ENCODE measurements around the gene RASGRF2.

Gene RASGRF2

GRCh38 chr5:81195335-81195929 lies 235.3 kb downstream of the RASGRF2 start:
- H3K36me3 ChIP-seq (ENCODE audit: control insufficient read depth in 4 of 4, insufficient read depth in 4 of 4, low read length in 3 of 4) = no peaks in the 10 kb centered on the region
- no peak overlapping the region for H3K27ac ChIP-seq (ENCODE audit: insufficient read depth in 1 of 2, low read depth in 1 of 2, low read length in 2 of 2, poor library complexity in 1 of 2, severe bottlenecking in 2 of 2)
- 86% methylated on average over 1 of the region's 5 CpGs for WGBS (ENCODE audit: insufficient coverage)
- CTCF ChIA-PET = interaction anchor here (0.6 to 3.9 kb wide), 14 partner anchors 9 to 508 kb away, joined by 3 to 17 read pairs (median 3); no protein-coding TSS in a partner anchor
- peaks cover 0 to 5% (median 3%) of the 10 kb centered on the region in 4 experiments for H3K4me1 ChIP-seq (ENCODE audit: control extremely low read depth in 1 of 4, control insufficient read depth in 4 of 4, insufficient read depth in 4 of 4, low read length in 3 of 4)
- H3K4me3 ChIP-seq (ENCODE audit: control insufficient read depth in 1 of 7, extremely low read depth in 1 of 7, insufficient read depth in 4 of 7, low read depth in 2 of 7, low read length in 6 of 7) = peak overlapping the region in 1 of 7 experiments; percentile 43
- DNase-seq = peak in 2 of 3 donors; percentile 18 to 25
- H3K9me3 ChIP-seq (ENCODE audit: control extremely low read depth in 1 of 5, control insufficient read depth in 4 of 5, insufficient read depth in 2 of 5, low read depth in 1 of 5, low read length in 4 of 5) = no peaks in the 10 kb centered on the region
- POLR2A ChIA-PET = interaction anchor here (0.7 kb wide), 1 partner anchor 14 kb away, joined by 3 read pairs; no protein-coding TSS in a partner anchor
- peaks cover 0 to 4% (median 2%) of the 10 kb centered on the region in 5 experiments for H3K27me3 ChIP-seq (replicated peaks in 2 of 5; ENCODE audit: control insufficient read depth in 4 of 5, insufficient read depth in 5 of 5, low read length in 4 of 5)

DNA sequence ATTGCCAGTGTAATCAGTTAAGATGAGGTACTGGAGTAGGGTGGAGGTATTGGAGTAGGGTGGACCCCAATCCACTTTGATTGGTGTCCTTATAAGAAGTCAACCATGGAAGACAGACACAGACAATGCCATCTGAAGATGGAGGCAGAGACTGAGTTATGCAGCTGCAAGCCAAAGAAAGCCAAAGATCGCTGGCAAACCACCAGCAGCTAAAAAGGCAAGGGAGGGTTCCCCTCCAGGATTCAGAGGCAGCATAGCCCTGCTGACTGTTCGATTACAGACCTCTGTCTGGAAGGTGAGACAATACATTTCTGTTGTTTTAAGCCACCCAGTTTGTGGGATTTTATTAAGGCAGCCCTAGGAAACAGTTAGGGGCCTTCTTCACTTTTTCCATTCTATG lies 242.5 kb downstream of the RASGRF2 start:
- Histone ChIP-seq H3K9me3 (ENCODE audit: control extremely low read depth in 1 of 5, control insufficient read depth in 4 of 5, insufficient read depth in 2 of 5, low read depth in 1 of 5, low read length in 4 of 5) (no peaks in the 10 kb centered on the region), H3K27me3 (replicated peaks in 2 of 5; ENCODE audit: control insufficient read depth in 4 of 5, insufficient read depth in 5 of 5, low read length in 4 of 5) (no peaks in the 10 kb centered on the region), H3K4me3 (ENCODE audit: control insufficient read depth in 1 of 7, extremely low read depth in 1 of 7, insufficient read depth in 4 of 7, low read depth in 2 of 7, low read length in 6 of 7) (no peak overlapping the region), H3K27ac (ENCODE audit: insufficient read depth in 1 of 2, low read depth in 1 of 2, low read length in 2 of 2, poor library complexity in 1 of 2, severe bottlenecking in 2 of 2) (no peak overlapping the region), H3K36me3 (ENCODE audit: control insufficient read depth in 4 of 4, insufficient read depth in 4 of 4, low read length in 3 of 4) (no peaks in the 10 kb centered on the region), H3K4me1 (ENCODE audit: control extremely low read depth in 1 of 4, control insufficient read depth in 4 of 4, insufficient read depth in 4 of 4, low read length in 3 of 4) (no peaks in the 10 kb centered on the region)
- WGBS (ENCODE audit: insufficient coverage) = 100% methylated on average over 1 of the region's 2 CpGs
- DNase-seq = no peak
- ChIA-PET POLR2A (no interaction called here), CTCF (interaction anchor here (3.4 kb wide), 1 partner anchor 9 kb away, joined by 17 read pairs; no protein-coding TSS in a partner anchor)

GRCh38 chr5:81203729-81204128 lies 243.6 kb downstream of the RASGRF2 start:
- ChIA-PET POLR2A (no interaction called here), CTCF (interaction anchor here (3.4 kb wide), 1 partner anchor 10 kb away, joined by 17 read pairs; no protein-coding TSS in a partner anchor)
- no peaks in the 10 kb centered on the region for H3K27me3 ChIP-seq (replicated peaks in 2 of 5; ENCODE audit: control insufficient read depth in 4 of 5, insufficient read depth in 5 of 5, low read length in 4 of 5)
- H3K4me3 ChIP-seq (ENCODE audit: control insufficient read depth in 1 of 7, extremely low read depth in 1 of 7, insufficient read depth in 4 of 7, low read depth in 2 of 7, low read length in 6 of 7) = no peak overlapping the region
- H3K4me1 ChIP-seq (ENCODE audit: control extremely low read depth in 1 of 4, control insufficient read depth in 4 of 4, insufficient read depth in 4 of 4, low read length in 3 of 4) = no peaks in the 10 kb centered on the region
- H3K36me3 ChIP-seq (ENCODE audit: control insufficient read depth in 4 of 4, insufficient read depth in 4 of 4, low read length in 3 of 4) = no peaks in the 10 kb centered on the region
- no peak overlapping the region for H3K27ac ChIP-seq (ENCODE audit: insufficient read depth in 1 of 2, low read depth in 1 of 2, low read length in 2 of 2, poor library complexity in 1 of 2, severe bottlenecking in 2 of 2)
- no peaks in the 10 kb centered on the region for H3K9me3 ChIP-seq (ENCODE audit: control extremely low read depth in 1 of 5, control insufficient read depth in 4 of 5, insufficient read depth in 2 of 5, low read depth in 1 of 5, low read length in 4 of 5)
- WGBS (ENCODE audit: insufficient coverage) = 92% methylated on average over 3 of the region's 3 CpGs
- DNase-seq = no peak

GRCh38 chr5:81204205-81204604 lies 244.0 kb downstream of the RASGRF2 start:
- no peak for DNase-seq
- Histone ChIP-seq H3K9me3 (ENCODE audit: control extremely low read depth in 1 of 5, control insufficient read depth in 4 of 5, insufficient read depth in 2 of 5, low read depth in 1 of 5, low read length in 4 of 5) (no peaks in the 10 kb centered on the region), H3K4me1 (ENCODE audit: control extremely low read depth in 1 of 4, control insufficient read depth in 4 of 4, insufficient read depth in 4 of 4, low read length in 3 of 4) (no peaks in the 10 kb centered on the region), H3K36me3 (ENCODE audit: control insufficient read depth in 4 of 4, insufficient read depth in 4 of 4, low read length in 3 of 4) (no peaks in the 10 kb centered on the region), H3K27me3 (replicated peaks in 2 of 5; ENCODE audit: control insufficient read depth in 4 of 5, insufficient read depth in 5 of 5, low read length in 4 of 5) (no peaks in the 10 kb centered on the region), H3K4me3 (ENCODE audit: control insufficient read depth in 1 of 7, extremely low read depth in 1 of 7, insufficient read depth in 4 of 7, low read depth in 2 of 7, low read length in 6 of 7) (no peak overlapping the region), H3K27ac (ENCODE audit: insufficient read depth in 1 of 2, low read depth in 1 of 2, low read length in 2 of 2, poor library complexity in 1 of 2, severe bottlenecking in 2 of 2) (no peak overlapping the region)
- ChIA-PET POLR2A (no interaction called here), CTCF (interaction anchor here (3.4 kb wide), 1 partner anchor 10 kb away, joined by 17 read pairs; no protein-coding TSS in a partner anchor)
- WGBS (ENCODE audit: insufficient coverage) = no CpG with 5 or more reads among the region's 1 CpG

DNA sequence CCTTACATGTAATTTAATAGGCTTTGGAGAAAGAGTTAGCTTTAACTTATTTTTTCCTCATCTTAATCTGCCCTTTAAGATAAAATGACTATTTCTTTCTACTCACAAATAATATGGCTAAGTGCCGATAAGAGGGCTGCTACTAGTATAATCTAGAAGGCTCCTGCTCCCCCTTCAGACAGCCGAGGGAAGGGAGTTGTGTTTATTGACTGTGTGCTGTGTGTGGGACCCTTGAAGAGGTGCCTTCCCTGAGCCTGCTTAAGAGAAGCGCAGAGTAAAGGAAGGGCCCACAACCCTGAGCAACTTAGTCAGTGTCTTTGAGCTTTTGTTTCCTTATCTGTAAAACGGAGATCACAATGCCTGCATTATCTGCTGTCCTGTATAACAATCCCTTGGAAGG lies 244.9 kb downstream of the RASGRF2 start:
- Histone ChIP-seq H3K9me3 (ENCODE audit: control extremely low read depth in 1 of 5, control insufficient read depth in 4 of 5, insufficient read depth in 2 of 5, low read depth in 1 of 5, low read length in 4 of 5) (no peaks in the 10 kb centered on the region), H3K4me1 (ENCODE audit: control extremely low read depth in 1 of 4, control insufficient read depth in 4 of 4, insufficient read depth in 4 of 4, low read length in 3 of 4) (no peaks in the 10 kb centered on the region), H3K4me3 (ENCODE audit: control insufficient read depth in 1 of 7, extremely low read depth in 1 of 7, insufficient read depth in 4 of 7, low read depth in 2 of 7, low read length in 6 of 7) (no peak overlapping the region), H3K27ac (ENCODE audit: insufficient read depth in 1 of 2, low read depth in 1 of 2, low read length in 2 of 2, poor library complexity in 1 of 2, severe bottlenecking in 2 of 2) (no peak overlapping the region), H3K36me3 (ENCODE audit: control insufficient read depth in 4 of 4, insufficient read depth in 4 of 4, low read length in 3 of 4) (no peaks in the 10 kb centered on the region), H3K27me3 (replicated peaks in 2 of 5; ENCODE audit: control insufficient read depth in 4 of 5, insufficient read depth in 5 of 5, low read length in 4 of 5) (no peaks in the 10 kb centered on the region)
- ChIA-PET CTCF (interaction anchor here (3.4 kb wide), 1 partner anchor 11 kb away, joined by 17 read pairs; no protein-coding TSS in a partner anchor), POLR2A (no interaction called here)
- DNase-seq = no peak
- WGBS (ENCODE audit: insufficient coverage) = 81% methylated on average over 3 of the region's 4 CpGs

GRCh38 chr5:81207009-81207408 lies 246.8 kb downstream of the RASGRF2 start:
- POLR2A ChIA-PET = no interaction called here
- no peaks in the 10 kb centered on the region for H3K9me3 ChIP-seq (ENCODE audit: control extremely low read depth in 1 of 5, control insufficient read depth in 4 of 5, insufficient read depth in 2 of 5, low read depth in 1 of 5, low read length in 4 of 5)

GRCh38 chr5:81208904-81209303 lies 248.7 kb downstream of the RASGRF2 start:
- Histone ChIP-seq H3K9me3 (ENCODE audit: control extremely low read depth in 1 of 5, control insufficient read depth in 4 of 5, insufficient read depth in 2 of 5, low read depth in 1 of 5, low read length in 4 of 5) (no peaks in the 10 kb centered on the region), H3K36me3 (ENCODE audit: control insufficient read depth in 4 of 4, insufficient read depth in 4 of 4, low read length in 3 of 4) (no peaks in the 10 kb centered on the region), H3K27me3 (replicated peaks in 2 of 5; ENCODE audit: control insufficient read depth in 4 of 5, insufficient read depth in 5 of 5, low read length in 4 of 5) (no peaks in the 10 kb centered on the region), H3K4me1 (ENCODE audit: control extremely low read depth in 1 of 4, control insufficient read depth in 4 of 4, insufficient read depth in 4 of 4, low read length in 3 of 4) (no peaks in the 10 kb centered on the region), H3K4me3 (ENCODE audit: control insufficient read depth in 1 of 7, extremely low read depth in 1 of 7, insufficient read depth in 4 of 7, low read depth in 2 of 7, low read length in 6 of 7) (no peak overlapping the region), H3K27ac (ENCODE audit: insufficient read depth in 1 of 2, low read depth in 1 of 2, low read length in 2 of 2, poor library complexity in 1 of 2, severe bottlenecking in 2 of 2) (no peak overlapping the region)
- CTCF ChIA-PET = no interaction called here
- POLR2A ChIA-PET = no interaction called here
- DNase-seq = no peak
- 96% methylated on average over 2 of the region's 4 CpGs for WGBS (ENCODE audit: insufficient coverage)

More at GRCh38 chr5:81207009-81207408, 246.8 kb downstream of the RASGRF2 start:
- no peak overlapping the region for H3K27ac ChIP-seq (ENCODE audit: insufficient read depth in 1 of 2, low read depth in 1 of 2, low read length in 2 of 2, poor library complexity in 1 of 2, severe bottlenecking in 2 of 2)
- no peaks in the 10 kb centered on the region for H3K27me3 ChIP-seq (replicated peaks in 2 of 5; ENCODE audit: control insufficient read depth in 4 of 5, insufficient read depth in 5 of 5, low read length in 4 of 5)
- DNase-seq = peak in 1 of 3 donors; percentile 8
- WGBS (ENCODE audit: insufficient coverage) = 94% methylated on average over 5 of the region's 5 CpGs
- H3K36me3 ChIP-seq (ENCODE audit: control insufficient read depth in 4 of 4, insufficient read depth in 4 of 4, low read length in 3 of 4) = no peaks in the 10 kb centered on the region
- no peak overlapping the region for H3K4me3 ChIP-seq (ENCODE audit: control insufficient read depth in 1 of 7, extremely low read depth in 1 of 7, insufficient read depth in 4 of 7, low read depth in 2 of 7, low read length in 6 of 7)
- H3K4me1 ChIP-seq (ENCODE audit: control extremely low read depth in 1 of 4, control insufficient read depth in 4 of 4, insufficient read depth in 4 of 4, low read length in 3 of 4) = no peaks in the 10 kb centered on the region
- CTCF ChIA-PET = interaction anchor here (0.7 to 1.8 kb wide), 4 partner anchors 9 to 24 kb away, joined by 3 to 4 read pairs (median 3); no protein-coding TSS in a partner anchor
